HTERT RPE-1 (cell line): ENCODE data around the gene SLC39A3.

Source experiments
- in situ Hi-C: fragments of 300-500 bp; cut with MboI; formaldehyde crosslinking; loops from 4 replicates; pipeline ENCODE4 v1.14.3; 2020; ENCODE audit warnings: low sequenced_read_pairs

The SLC39A3 gene

DNA sequence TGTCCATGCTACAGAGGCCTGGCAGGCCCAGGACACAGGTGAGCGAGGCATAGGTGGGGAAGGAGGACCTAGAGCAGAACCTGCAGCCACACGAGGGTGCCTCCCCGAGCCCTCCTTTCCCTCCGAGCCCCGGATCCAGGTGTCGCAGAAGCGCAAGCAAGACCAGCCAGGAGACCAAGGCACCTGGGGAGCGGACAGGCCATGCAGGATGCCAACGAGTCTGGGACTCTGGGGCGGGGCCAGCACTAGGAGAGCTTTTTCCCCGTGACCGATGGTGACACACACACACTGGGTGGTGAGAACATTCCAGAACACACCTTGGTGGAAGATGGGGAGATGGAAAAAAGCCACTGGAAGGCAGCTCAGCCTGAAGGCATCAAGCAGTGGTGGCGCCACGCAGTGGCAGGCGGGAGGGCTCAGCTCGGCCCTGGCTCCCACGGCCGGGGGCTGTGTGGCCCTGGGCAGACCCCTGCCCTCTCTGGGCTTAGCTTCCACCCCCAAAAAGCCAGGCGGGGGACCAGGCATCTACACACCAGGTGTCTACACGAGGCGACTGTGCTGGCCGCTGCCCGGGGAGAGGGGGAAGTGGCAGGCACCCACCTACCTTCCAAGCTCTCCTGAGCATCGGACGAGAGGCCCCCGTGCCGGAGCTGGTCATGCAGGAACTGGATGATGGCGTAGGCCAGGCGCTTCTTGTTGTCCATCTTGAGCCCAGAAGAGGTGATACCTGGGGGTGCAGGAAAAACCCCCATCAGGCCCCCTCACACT lies 28.7 kb upstream of the SLC39A3 start:
- in situ Hi-C loops: no loop called here

DNA sequence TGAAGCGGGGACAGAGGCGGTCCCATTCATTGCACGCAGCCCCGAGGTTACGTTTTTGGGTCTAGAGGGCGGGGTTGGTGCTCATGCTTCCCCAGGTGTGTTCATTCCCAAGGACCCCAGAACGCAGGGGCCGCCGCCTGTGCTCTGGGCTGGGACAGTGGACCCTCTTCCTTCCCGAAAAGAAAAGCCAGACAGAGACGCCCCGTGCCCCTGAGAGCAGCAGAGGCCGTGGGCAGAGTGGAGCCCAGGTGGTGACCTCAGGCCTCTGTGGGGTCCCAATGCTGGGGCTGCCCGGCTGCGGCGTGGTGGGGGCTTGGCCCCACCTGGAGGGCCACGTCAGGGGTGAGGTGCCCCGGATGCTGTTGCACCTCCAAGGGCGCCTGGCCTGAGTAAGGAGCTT lies 27.9 kb upstream of the SLC39A3 start:
- in situ Hi-C loops: no loop called here

DNA sequence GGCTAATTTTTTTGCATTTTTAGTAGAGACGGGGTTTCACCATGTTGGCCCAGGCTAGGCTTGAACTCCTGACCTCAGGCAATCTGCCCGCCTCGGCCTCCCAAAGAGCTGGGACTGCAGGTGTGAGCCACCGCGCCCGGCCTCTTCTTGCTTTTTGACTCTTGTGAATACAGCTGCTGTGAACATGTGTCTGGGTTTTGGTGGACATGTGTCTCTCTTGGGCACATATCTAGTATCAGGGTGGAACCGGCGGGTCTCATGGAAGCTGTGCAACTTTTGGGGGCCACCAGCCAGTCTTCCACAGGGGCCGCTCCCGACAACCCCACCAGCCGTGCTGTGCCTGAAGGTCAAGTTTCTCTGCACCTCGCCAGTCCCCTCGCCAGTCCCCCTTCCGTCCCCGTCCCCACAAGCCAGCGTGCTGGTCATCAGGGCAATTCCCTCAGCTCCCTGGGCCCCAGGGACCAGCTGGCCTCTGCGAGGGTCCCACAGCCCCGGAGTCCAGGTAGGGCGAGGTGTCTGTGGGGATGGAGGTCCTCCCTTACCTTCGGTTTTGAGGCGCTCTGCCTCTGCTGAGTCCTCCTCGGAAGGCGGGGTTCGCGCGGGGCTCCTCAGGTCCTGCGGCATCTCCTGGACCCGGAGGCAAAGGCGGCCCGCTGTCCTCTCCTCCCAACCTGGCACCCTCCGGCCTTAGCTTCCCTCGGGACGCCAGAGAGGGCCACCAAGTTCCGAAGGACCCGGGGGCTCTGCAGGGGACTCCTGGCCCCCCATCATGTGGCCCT lies 27.0 kb upstream of the SLC39A3 start:
- in situ Hi-C loops: no loop called here

DNA sequence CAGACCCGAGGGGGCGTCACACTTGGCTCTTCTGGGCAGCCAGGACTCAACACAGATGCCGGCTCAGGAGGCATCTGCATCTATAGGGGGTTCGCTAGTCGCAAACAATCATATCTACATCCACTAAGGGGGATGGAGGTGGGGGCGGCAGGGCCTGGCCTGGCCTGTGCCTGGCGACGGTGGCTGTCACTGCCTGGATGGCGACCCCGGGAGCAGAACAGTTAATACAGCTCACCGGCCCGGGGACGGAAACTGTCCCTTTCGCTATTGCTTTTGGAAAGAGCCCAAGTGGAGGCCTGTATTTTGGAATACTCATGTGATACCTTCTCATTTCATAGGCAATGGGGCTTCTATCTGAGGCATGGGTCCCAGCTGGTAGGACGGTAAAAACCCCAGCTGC lies 25.6 kb upstream of the SLC39A3 start:
- in situ Hi-C loops: no loop called here

DNA sequence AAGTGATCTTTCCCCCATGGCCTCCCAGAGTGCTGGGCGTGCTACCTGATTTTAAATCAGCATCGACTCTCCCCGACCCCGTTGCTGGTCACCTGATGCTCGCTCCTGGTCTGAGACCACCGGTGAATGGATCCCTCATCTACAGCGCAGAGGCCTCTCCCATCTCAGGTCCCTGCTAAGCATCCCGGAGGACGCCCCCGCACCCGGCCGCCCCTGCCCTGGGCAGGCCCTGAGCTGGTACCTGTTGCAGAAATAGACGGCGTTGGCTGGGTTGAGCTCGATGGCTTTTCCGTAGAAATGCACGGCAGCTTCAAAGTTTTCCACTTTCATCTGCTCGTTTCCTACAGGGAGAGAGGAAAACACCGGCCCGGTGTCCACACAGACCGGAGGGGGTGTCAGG lies 25.1 kb upstream of the SLC39A3 start:
- in situ Hi-C loops: no loop called here

DNA sequence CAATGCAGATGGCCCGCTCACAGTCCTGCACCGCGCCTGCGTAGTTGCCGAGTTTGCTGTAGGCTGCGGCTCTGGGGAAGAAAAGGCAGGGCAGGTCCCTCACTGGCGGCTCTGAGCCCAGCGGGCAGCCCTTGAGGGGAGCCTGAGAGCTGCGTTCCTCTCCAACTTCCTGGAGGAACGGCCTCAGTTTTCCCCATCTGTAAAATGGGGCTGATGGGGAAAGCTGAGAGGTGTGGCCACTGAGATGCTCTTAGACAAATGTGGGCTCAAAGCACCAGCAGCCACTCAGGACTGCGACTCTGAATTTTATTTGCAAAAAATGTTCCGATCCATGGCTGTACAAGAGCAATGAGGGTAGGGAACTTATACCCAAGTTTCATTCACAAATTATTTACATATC lies 23.9 kb upstream of the SLC39A3 start:
- in situ Hi-C loops: no loop called here

DNA sequence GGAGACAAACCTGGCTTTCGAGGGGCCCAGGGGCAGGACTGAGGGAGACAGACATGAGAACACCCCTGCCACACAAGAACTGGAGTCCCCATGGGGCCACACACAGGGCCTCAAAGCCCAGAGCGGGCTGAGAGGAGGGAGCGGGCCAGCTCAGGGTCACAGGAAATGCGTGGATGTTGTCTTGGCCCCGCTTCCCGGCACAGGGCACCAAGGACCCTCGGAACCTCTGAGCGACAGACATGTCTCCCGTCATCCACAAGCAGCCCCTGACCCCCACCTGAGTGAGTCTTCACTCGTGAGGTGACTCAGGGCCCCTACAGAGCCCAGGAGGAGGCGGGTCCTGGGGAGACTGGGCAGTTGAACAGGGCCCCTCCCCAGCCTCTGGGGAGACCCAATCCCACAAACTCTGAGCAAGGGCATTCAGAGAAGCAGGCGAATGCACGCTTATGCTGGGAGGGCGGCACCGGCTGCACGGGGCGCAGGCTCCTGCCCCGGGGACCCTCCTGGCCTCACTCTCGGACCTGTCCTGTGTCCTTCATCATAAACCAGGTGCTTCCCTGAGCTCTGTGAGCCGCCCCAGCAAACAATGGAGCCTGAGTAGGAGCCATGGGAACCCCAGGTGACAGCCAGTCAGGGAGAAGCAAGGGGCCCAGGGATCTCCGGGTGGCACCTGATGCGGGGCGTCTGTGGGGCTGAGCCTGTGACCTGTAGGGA lies 23.1 kb upstream of the SLC39A3 start:
- in situ Hi-C loops: no loop called here

DNA sequence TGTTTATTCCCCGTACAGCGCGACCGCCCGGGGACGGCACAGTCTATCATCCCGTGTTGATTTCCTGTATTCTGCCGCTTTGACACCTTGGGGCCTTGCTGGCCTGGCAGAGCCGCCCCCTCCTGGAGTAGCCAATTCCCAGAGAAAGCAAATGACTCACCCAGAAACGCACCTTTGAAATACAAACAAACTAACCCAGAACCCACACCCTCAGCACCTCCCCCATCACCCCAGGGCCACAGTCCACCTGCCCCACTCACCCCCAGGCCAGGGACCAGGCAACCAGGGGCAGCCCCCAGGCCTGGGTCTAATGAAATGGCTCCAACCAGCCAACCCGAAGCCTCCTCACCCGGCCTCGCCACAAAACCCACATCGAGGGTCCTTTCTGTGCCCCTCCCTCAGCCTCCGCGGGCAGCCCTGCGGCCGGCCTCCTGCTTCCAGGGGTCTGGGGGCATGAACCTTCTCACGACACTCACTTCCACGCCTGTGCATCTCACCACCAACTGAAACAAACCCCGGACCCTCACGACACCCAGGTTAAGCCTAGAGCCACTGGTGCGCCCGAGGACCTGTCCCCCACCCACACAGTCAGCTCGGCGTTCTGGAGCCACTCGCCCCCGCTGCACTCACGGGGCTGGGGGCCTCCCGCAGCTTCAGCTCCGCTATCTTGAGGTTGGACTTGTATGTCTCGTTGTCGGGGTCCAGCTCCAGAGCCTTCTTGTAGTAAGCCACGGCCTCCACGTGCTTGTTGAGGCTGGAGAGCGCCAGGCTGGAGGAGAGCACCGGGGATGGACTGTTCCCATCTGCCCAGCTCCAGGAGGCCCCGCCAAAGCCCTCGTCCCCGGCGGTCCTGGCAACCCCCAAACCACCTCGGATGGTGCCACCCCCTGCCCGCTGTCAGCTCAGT lies 22.3 kb upstream of the SLC39A3 start:
- in situ Hi-C loops: no loop called here

DNA sequence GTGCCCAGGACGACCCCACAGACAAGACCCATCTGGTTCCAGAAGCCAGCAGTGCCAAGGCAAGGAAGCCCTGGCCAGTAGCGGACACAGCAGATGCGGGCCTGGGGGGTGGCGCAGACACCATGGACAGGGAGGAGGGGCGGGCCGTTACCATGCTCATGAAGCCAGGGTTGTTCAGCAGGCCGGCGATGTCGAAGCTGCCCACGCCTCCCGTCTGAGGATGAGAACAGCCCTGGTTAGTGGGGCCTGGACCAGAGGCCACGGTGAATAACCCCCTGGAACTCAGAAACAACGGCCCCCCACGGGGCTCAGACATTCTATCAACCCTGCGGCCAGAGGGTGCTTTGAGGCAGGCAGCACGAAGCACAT lies 21.5 kb upstream of the SLC39A3 start:
- in situ Hi-C loops: no loop called here

DNA sequence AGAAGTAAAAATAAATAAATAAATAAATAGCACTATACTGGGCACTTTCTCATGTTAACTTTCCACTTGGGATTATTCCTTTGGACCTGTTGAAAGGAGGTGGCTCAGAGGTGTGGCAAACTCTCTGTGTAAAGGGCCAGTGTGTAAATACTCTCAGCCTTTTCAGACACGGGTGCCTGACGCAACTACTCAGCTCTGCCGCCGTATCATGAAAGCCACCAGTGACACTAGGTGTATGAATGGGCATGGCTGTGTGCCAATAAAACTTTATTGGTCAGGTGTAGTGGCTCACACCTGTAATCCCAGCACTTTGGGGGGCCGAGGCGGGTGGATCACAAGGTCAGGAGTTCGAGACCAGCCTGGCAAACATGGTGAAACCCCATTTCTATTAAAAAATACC lies 20.1 kb upstream of the SLC39A3 start:
- in situ Hi-C loops: no loop called here

DNA sequence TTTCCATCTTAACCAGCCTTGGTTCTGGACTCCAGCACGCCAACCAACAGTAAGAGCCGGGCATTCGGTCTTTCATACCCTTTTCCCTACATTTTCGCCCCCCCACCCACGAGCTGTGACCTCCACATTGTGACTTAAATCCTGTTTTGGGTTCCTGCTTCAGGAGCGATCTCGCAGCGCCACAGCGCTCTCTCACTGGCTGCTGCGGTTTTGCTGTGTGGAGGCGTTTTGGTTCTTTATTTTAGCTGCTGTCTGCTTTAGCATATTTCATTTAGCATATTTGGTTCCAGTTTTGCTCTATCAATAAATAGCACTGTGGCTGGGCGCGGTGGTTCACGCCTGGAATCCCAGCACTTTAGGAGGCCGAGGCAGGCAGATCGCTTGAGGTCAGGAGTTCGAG lies 19.5 kb upstream of the SLC39A3 start:
- in situ Hi-C loops: no loop called here

DNA sequence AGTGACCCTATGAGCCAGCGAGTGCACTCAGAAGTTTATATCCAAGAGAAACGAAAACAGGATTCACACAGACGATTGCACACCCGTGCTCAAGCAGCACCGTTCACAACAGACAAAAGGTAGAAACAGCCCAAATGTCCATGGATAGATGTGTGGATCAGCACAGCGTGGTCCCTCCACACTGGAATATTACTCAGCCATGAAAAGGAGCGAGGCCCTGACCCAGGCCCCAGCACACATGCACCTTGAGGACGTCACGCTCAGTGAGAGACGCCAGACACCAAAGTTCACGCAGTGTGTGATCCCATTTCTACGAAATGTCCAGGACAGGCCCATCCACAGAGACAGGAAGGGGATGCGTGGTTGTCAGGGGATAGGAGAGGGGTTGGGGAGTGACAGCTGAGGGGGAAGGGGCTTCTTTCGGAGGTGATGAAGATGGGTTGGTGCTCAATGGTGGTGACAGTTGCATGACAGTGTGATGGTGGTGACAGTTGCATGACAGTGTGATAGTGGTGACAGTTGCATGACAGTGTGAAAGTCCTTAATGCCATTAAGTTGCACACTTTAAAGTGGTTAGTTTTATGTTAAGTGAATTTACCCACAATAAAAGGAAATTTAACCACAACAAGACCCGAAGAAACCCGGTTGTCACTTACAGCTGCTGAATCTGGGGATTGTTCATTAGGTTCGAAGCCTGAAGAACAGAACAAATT lies 18.9 kb upstream of the SLC39A3 start:
- in situ Hi-C loops: no loop called here

DNA sequence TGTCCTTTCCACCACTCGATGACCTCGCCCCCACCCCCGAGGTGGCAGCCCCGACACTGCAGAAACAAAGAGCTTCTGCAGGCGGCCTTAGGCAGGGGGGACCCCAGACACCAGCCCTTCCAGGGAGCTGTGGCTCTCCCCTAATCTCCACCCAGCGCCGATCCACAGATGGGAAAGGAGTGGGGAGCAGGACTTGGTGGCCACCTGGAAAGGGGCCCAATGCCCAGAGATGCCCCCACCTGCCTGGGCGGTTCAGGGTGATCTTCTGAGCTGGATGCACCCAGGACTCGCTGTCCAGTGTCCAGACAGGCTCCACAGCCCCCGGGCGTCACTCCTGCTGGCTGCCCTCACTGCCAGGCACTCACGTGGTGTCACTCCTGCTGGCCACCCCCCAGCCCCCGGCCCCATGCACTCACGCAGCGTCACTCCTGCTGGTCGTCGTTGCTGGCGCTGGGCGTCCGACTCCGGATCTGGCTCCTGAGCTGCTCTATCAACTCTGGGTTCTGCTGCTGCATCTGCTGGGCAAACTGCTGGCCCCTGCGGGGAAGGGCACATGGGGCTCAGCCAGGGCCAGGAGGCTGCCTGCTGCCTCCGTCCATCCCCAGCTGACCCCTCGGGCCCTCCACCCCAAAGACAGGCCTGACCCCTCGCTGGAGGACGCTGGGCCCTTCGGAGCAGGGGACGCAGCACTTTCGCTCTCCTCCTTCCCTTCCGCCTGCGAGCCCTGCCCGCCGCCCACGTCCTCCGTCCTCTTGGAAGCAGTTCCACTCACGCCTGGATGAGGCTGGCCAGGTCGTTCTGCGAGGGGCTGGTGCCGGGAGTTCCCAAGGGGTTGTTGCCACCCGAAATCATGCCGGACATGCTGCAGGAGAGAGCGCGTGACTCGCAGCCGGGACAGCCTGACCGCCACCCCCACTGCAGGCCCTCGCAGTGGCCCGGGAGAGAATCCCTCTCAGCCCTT lies 17.4 kb upstream of the SLC39A3 start:
- in situ Hi-C loops: no loop called here

DNA sequence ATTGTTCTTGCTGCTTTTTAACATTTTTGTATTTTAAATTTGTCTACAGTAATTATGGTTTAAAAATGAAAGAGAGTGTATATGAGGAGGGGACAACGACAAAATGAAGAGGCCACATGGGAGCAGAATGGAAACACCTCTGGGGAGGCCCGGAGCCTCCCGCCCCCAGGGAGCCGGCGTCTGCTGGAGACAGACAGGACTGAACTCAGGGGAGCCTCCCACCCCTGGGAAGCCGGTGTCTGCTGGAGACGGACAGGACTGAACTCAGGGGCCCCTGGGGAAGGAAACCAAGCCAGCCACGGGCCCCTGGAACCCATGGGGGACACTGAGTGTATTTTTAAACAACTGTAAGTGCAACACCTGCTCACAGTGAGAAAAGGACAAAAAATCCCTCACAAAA lies 16.7 kb upstream of the SLC39A3 start:
- in situ Hi-C loops: no loop called here

DNA sequence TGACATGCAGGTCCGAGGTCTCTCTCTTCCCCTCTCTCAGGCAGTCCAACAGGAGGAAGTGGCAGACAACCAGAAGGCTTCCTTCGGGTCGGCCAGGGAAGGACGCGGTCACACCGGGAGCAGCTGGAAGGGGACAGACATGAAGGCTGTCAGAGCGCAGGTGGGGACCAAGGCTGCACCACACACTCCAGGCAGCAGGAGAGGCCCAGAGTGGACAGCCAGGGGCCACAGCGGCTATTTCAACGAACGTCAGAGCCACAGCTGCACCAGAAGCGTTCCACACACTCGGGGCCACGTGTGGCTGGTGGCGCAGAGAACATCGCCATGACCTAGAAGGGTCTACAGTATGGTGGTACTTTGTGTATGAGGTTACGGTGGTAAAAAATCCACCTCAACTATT lies 16.0 kb upstream of the SLC39A3 start:
- in situ Hi-C loops: no loop called here

DNA sequence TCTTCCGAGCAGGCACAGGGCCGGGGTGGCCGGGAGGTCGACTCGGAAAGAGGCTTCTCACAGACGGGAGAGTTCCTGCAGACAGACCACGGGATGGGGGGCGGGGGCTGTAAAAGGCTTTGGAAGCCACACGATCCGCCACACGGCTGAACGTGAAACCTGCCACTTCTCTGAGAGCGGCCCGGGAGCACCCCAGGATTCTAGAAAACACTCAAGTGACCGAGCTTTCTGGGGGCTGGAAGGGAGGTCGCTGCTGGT lies 15.6 kb upstream of the SLC39A3 start:
- in situ Hi-C loops: no loop called here

DNA sequence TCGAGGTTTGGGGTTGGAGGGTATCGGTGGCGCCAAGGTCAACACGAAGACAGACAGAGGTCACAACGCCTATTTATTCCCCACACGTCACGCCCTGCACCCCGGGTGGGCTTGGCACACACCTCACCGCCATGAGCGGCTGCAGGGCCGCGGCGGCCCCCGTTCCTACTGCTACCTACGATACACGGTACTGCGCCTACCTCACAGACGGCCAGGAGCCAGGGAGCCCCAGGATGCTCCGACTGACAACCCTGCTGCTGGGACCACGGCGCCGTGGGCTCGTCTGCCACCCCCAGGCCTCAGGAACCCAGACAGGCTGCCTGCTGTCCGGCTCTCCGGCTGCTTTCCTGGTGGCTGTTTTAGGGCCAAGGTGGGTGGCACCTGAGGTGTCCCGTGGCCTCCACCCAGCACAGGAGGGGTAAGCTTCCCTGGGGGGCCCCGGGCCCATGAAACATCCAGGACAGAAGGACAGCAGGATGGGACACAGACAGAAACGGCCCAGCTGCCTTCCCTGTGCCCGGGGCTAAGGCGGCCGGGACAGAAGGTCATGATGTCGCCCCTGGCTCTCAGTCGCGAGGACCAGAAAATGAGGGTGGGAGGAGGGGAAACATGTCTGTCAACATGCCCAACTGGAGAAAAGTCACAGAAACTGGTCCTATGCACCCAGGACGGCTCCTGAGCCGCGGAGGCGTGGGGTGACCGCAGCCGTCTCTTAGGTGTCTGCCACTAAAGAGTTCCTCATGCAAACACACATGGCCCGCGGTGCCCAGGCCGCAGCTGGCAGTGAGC lies 15.0 kb upstream of the SLC39A3 start:
- in situ Hi-C loops: no loop called here

DNA sequence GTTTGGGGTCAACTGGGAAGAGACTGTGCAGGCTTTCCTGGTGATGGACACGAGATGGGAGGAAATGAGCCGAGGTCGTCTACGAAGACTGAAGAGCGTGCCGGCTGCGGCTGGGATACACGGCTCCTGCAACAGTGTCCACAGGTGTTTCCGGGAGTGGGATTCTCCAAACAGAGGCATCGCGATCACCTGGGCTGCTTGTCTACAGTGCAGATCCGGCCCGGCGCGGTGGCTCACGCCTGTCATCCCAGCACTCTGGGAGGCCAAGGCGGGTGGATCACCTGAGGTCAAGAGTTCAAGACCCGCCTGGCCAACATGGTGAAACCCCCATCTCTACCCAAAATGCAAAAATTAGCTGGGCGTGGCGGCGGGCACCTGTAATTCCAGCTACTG lies 11.6 kb upstream of the SLC39A3 start:
- in situ Hi-C loops: no loop called here
